Central memory CD8-positive, alpha-beta T cell (primary cell): Measurements from ENCODE around the gene TBC1D22A.

Experiments
- ATAC-seq: fragments of 150-1000 bp; cut with Tn5 transposase; replicated peaks from 2 replicates; pipeline ENCODE4 v1.10.0; 2022; ENCODE audit warnings: mild to moderate bottlenecking, moderate FRiP score, moderate number of reproducible peaks; ENCODE audit not compliant: poor library complexity, severe bottlenecking; ENCODE audit errors: extremely low read depth
- DNase-seq, 2 donors: peaks; one replicate each; pipeline ENCODE4 v3.0.0; 2021; ENCODE audit warnings: low spot score in 2 of 2
- H3K27ac Mint-ChIP-seq: one replicate; pipeline ENCODE4 v1.8.0; 2022; ENCODE audit warnings: low read depth, mild to moderate bottlenecking, moderate library complexity, mixed read lengths
- H3K27me3 Mint-ChIP-seq: one replicate; pipeline ENCODE4 v1.8.0; 2022; ENCODE audit warnings: mixed read lengths
- H3K36me3 Mint-ChIP-seq: one replicate; pipeline ENCODE4 v1.8.0; 2022; ENCODE audit warnings: mild to moderate bottlenecking, moderate library complexity, mixed read lengths; ENCODE audit not compliant: insufficient read depth
- H3K4me1 Mint-ChIP-seq: one replicate; pipeline ENCODE4 v1.8.0; 2022; ENCODE audit warnings: mixed read lengths
- H3K4me3 Mint-ChIP-seq: one replicate; pipeline ENCODE4 v1.8.0; 2022; ENCODE audit warnings: mild to moderate bottlenecking, moderate library complexity, mixed read lengths
- H3K9me3 Mint-ChIP-seq: one replicate; pipeline ENCODE4 v1.8.0; 2022; ENCODE audit warnings: mixed read lengths

TBC1D22A gene

GRCh38 chr22:46878191-46878948, 115.9 kb downstream of the TBC1D22A start:
- Mint-ChIP-seq H3K27me3 (no peaks in the 10 kb centered on the region), H3K4me1 (peaks cover 76% of the 10 kb centered on the region), H3K4me3 (no peak overlapping the region), H3K36me3 (peaks cover 3% of the 10 kb centered on the region), H3K27ac (peak overlapping the region; percentile 27), H3K9me3 (no peaks in the 10 kb centered on the region)
- ATAC-seq (no peak), DNase-seq (no peak)

GRCh38 chr22:46879083-46879482, 116.6 kb downstream of the TBC1D22A start:
- peaks cover 80% of the 10 kb centered on the region for H3K4me1 Mint-ChIP-seq
- H3K9me3 Mint-ChIP-seq: no peaks in the 10 kb centered on the region
- H3K27ac Mint-ChIP-seq: no peak overlapping the region
- H3K27me3 Mint-ChIP-seq: no peaks in the 10 kb centered on the region
- DNase-seq: no peak
- ATAC-seq: no peak
- no peak overlapping the region for H3K4me3 Mint-ChIP-seq
- H3K36me3 Mint-ChIP-seq: peaks cover 3% of the 10 kb centered on the region

- ATAC-seq (no peak), DNase-seq (no peak)
- Mint-ChIP-seq H3K4me3 (no peak overlapping the region), H3K27ac (peak overlapping the region; percentile 62), H3K36me3 (peaks cover 14% of the 10 kb centered on the region), H3K9me3 (no peaks in the 10 kb centered on the region), H3K27me3 (no peaks in the 10 kb centered on the region), H3K4me1 (peaks cover 75% of the 10 kb centered on the region)
These were observed 119.1 kb downstream of the TBC1D22A start for GRCh38 chr22:46881373-46882118.

GRCh38 chr22:46883092-46883910, 120.9 kb downstream of the TBC1D22A start:
- Mint-ChIP-seq H3K27me3 (no peaks in the 10 kb centered on the region), H3K9me3 (no peaks in the 10 kb centered on the region), H3K4me1 (peaks cover 69% of the 10 kb centered on the region), H3K4me3 (no peak overlapping the region), H3K36me3 (peaks cover 14% of the 10 kb centered on the region), H3K27ac (no peak overlapping the region)
- no peak for DNase-seq
- ATAC-seq: no peak

GRCh38 chr22:46884365-46884764, 121.9 kb downstream of the TBC1D22A start:
- no peak for ATAC-seq
- DNase-seq: no peak
- peaks cover 62% of the 10 kb centered on the region for H3K4me1 Mint-ChIP-seq
- H3K4me3 Mint-ChIP-seq: no peak overlapping the region
- H3K27me3 Mint-ChIP-seq: no peaks in the 10 kb centered on the region
- H3K36me3 Mint-ChIP-seq: peaks cover 12% of the 10 kb centered on the region
- no peak overlapping the region for H3K27ac Mint-ChIP-seq
- no peaks in the 10 kb centered on the region for H3K9me3 Mint-ChIP-seq

GRCh38 chr22:46887978-46888377, 125.5 kb downstream of the TBC1D22A start:
- H3K27me3 Mint-ChIP-seq: no peaks in the 10 kb centered on the region

GRCh38 chr22:46890819-46891218, 128.4 kb downstream of the TBC1D22A start:
- peaks cover 22% of the 10 kb centered on the region for H3K36me3 Mint-ChIP-seq

More at GRCh38 chr22:46887978-46888377, 125.5 kb downstream of the TBC1D22A start:
- Mint-ChIP-seq H3K27ac (no peak overlapping the region), H3K4me3 (no peak overlapping the region), H3K4me1 (peaks cover 37% of the 10 kb centered on the region), H3K36me3 (peaks cover 23% of the 10 kb centered on the region), H3K9me3 (no peaks in the 10 kb centered on the region)
- ATAC-seq (no peak), DNase-seq (no peak)

GRCh38 chr22:46891382-46891951, 129.0 kb downstream of the TBC1D22A start:
- Mint-ChIP-seq H3K36me3 (peaks cover 27% of the 10 kb centered on the region), H3K9me3 (no peaks in the 10 kb centered on the region), H3K4me1 (peaks cover 24% of the 10 kb centered on the region), H3K4me3 (no peak overlapping the region), H3K27ac (no peak overlapping the region), H3K27me3 (no peaks in the 10 kb centered on the region)
- no peak for DNase-seq
- no peak for ATAC-seq

More at GRCh38 chr22:46890819-46891218, 128.4 kb downstream of the TBC1D22A start:
- DNase-seq (no peak), ATAC-seq (no peak)
- Mint-ChIP-seq H3K4me3 (no peak overlapping the region), H3K27me3 (no peaks in the 10 kb centered on the region), H3K4me1 (peaks cover 20% of the 10 kb centered on the region), H3K27ac (no peak overlapping the region), H3K9me3 (no peaks in the 10 kb centered on the region)

GRCh38 chr22:46892866-46893265, 130.4 kb downstream of the TBC1D22A start:
- no peak overlapping the region for H3K27ac Mint-ChIP-seq
- no peak for DNase-seq
- ATAC-seq: no peak
- no peaks in the 10 kb centered on the region for H3K9me3 Mint-ChIP-seq
- H3K36me3 Mint-ChIP-seq: peaks cover 34% of the 10 kb centered on the region
- H3K27me3 Mint-ChIP-seq: no peaks in the 10 kb centered on the region
- peaks cover 18% of the 10 kb centered on the region for H3K4me1 Mint-ChIP-seq
- no peak overlapping the region for H3K4me3 Mint-ChIP-seq

- peaks cover 34% of the 10 kb centered on the region for H3K36me3 Mint-ChIP-seq
- no peaks in the 10 kb centered on the region for H3K27me3 Mint-ChIP-seq
- DNase-seq: no peak
- H3K27ac Mint-ChIP-seq: no peak overlapping the region
- no peak overlapping the region for H3K4me3 Mint-ChIP-seq
- H3K9me3 Mint-ChIP-seq: no peaks in the 10 kb centered on the region
- no peak for ATAC-seq
- peaks cover 20% of the 10 kb centered on the region for H3K4me1 Mint-ChIP-seq
These were observed 131.0 kb downstream of the TBC1D22A start for GRCh38 chr22:46893281-46894020.

GRCh38 chr22:46894081-46894671, 131.7 kb downstream of the TBC1D22A start:
- no peaks in the 10 kb centered on the region for H3K27me3 Mint-ChIP-seq
- no peaks in the 10 kb centered on the region for H3K9me3 Mint-ChIP-seq
- H3K27ac Mint-ChIP-seq: no peak overlapping the region
- DNase-seq: no peak
- no peak overlapping the region for H3K4me3 Mint-ChIP-seq
- peaks cover 27% of the 10 kb centered on the region for H3K4me1 Mint-ChIP-seq
- H3K36me3 Mint-ChIP-seq: peaks cover 34% of the 10 kb centered on the region
- ATAC-seq: no peak
